Measurements from ENCODE around the gene CRYGS.

The CRYGS gene

GRCh38 chr3:186544281-186544680 is at the start of gene CRYGS:
CRYGS (minus strand) TSS chr3:186544380; CDS start chr3:186544326, 54 bp downstream.
- no peak for FAIRE-seq
- DNase-seq (ENCODE audit: insufficient read length, low spot score) = no peak
- no peak for TF ChIP-seq CTCF (IDR thresholded peaks at IDR 0.05; ENCODE audit: insufficient read depth, missing control alignments)

GRCh38 chr3:186593862-186594261 is 49.7 kb upstream of the CRYGS start:
- no peak for TF ChIP-seq CTCF (IDR thresholded peaks at IDR 0.05; ENCODE audit: insufficient read depth, missing control alignments)
- FAIRE-seq = no peak
- no peak for DNase-seq (ENCODE audit: insufficient read length, low spot score)

DNA sequence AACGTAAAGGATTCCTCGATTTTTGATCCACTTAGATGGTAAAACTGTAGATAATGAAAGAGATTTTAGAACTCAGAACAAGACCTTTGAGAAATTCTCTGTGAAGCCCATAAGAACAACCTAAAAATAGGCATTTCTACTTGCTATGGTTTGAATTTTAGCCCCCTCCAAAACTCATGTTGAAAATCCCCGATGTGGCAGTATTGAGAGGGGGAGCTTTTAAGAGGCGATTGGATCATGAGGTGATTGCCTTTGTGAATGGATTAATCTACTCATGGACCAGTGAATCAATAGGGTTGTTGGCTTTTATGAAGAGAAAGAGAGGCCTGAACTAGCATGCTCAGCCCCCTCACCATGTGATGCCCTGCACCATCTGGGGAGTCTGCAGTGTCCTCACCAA is 48.5 kb upstream of the CRYGS start:
- TF ChIP-seq CTCF (IDR thresholded peaks at IDR 0.05; ENCODE audit: insufficient read depth, missing control alignments) = no peak
- FAIRE-seq = no peak
- DNase-seq (ENCODE audit: insufficient read length, low spot score) = no peak

GRCh38 chr3:186590580-186591295 is 46.6 kb upstream of the CRYGS start:
- TF ChIP-seq CTCF (IDR thresholded peaks at IDR 0.05; ENCODE audit: insufficient read depth, missing control alignments) = no peak
- FAIRE-seq (no peak), DNase-seq (ENCODE audit: insufficient read length, low spot score) (no peak)

- DNase-seq (ENCODE audit: insufficient read length, low spot score) = no peak
- FAIRE-seq = no peak
- no peak for TF ChIP-seq CTCF (IDR thresholded peaks at IDR 0.05; ENCODE audit: insufficient read depth, missing control alignments)
These were observed 45.8 kb upstream of the CRYGS start for GRCh38 chr3:186589856-186590579.

GRCh38 chr3:186589121-186589520 is 44.9 kb upstream of the CRYGS start:
- TF ChIP-seq CTCF (IDR thresholded peaks at IDR 0.05; ENCODE audit: insufficient read depth, missing control alignments) = peak; percentile 37
- FAIRE-seq (no peak), DNase-seq (ENCODE audit: insufficient read length, low spot score) (no peak)

DNA sequence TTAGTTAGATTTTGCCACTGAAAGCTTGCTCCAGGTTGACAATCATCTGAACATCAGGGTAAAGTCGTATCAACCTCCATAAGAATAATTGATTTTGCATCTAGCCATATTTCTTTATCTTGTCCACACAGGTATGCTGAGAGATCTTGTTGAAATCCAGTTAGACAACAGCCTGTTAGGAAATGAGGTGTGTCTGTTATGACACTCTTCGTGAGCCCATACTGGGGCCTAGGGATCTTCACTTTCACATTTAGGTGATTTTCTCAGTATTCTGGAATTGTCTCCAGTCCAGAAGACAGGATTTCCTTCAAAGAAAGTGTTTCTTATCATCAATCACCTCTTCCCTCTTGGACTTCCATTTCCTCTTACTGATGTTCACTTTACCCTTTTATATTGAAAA is 44.5 kb upstream of the CRYGS start:
- no peak for TF ChIP-seq CTCF (IDR thresholded peaks at IDR 0.05; ENCODE audit: insufficient read depth, missing control alignments)
- no peak for FAIRE-seq
- no peak for DNase-seq (ENCODE audit: insufficient read length, low spot score)
